NCI-H2171 (cell line): ENCODE results near the gene ICAM5.
"Not testable (repeated sequence)": the region's sequence is repeated elsewhere in the genome, so short reads cannot be mapped to it uniquely, and the experiment has no call there.

ENCODE experiments used
- DNase-seq: peaks from one replicate; lab custom pipeline; 2025; lab: John Stamatoyannopoulos, UW

ICAM5 gene

DNA sequence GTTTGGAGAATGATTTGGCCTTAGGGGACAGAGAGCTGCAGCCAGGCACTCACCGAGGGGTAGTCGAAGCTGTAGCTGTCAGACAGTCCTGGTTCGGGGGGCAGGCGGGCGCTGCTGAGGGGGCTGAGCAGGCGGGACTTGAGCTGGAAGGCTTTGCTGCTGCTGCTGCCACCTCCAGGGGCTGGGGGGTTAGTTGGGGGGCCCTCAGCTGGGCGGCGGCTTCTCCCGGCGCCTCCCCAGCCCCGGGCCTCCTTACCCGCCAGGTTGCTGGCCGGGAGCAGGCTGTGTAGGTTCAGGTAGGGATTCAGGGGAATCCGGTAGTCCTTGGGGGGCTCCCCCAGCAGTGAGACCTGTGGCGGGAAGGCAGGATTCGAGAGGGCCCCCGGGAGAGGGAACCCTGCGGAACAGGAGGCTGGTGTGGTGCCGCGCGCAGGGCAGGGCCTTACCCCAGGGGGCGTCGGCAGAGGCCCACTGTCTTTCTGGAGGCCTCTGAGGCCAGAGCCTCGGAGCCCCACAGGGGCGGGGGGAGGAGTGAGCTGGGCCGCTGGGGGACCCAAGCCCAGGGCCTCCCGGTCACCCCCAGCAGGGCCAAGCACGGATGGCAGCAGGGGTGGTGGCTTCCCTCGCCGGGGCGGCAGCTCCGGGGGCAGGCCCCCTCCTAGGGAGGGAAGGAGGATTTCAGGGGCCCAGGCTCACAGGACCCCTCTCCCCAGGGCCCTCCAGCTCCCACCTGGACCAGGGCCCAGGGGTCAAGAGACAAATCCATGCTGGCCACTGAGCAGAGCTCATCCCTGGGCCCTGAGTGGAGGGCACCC lies 31.1 kb downstream of the ICAM5 start:
- no peak for DNase-seq

DNA sequence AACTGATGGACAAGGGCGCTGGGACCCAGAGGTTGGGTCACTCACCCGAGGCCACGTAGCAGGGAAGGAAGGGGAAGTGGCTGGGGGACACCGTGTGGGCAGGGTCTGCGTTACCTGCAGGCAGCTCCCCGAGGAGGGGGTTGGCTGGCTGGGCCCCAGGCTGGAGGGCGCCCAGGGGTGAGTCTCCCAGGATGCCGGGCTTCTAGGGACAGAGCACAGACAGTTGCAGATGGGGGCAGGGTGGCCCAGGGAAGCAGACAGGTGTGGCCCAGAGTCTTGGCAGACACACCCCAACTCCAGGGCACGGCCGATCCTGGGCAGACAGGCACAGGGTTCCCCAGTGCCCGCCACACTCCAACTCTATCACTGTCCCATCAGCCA lies 31.7 kb downstream of the ICAM5 start:
- DNase-seq: no peak

DNA sequence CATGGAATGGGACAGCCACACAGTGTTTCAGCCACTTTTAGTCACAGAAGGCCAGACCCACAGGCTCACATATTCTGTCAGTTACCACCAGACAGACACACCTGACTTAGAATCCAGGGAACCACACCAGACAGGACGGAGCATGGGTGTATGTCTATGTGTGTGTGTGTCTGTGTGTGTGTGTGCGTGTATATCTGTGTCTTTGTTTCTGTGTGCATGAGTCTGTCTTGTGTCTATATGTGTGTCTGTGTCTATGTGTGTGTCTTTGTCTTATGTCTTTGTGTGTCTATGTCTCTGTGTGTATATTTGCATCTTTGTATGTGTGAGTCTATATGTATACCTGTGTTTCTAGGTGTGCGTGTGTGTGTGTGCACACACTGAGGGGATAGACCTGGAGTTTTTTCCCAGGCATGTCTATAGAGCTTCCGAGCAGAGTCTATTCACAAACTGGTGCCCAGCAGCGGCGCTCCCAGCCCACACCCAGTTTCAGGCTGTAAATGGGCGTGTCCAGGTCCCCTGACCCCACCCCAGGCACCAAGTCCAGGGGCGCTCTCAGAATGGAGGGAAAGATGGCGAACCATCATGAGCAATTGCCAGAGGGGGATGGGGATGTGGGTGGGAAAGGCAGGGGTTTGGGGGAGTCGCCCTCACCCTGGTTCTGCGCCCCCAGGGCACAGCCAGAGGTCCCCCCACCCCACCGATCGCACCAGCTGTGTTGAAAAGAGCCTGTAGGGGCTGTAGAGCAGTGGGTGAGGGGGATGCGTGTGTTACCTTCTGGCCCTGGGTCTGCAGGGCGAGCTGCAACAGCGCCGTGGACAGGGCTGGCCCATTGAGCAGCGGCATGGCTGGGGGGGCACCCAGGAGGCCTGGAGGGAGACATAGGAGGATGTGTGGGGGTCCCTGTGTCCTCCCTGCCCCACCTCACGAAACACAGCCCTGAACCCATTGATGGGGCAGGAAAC lies 32.4 kb downstream of the ICAM5 start:
- DNase-seq: no peak

DNA sequence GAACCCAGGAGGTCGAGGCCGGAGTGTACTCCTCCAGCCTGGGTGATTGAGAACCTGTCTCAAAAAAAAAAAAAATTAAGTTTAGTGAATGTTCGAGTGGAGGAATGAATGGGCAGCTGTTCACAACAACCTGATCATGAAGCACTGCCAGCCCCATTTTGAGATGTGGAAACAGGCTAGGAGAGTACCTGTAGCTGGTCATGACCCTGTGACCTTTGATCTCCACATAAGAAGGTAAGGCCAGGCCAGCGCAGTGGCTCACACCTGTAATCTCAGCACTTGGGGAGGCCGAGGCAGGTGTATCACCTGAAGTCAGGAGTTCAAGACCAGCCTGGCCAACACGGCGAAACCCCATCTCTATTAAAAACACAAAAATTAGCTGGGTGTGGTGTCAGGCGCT lies 36.0 kb downstream of the ICAM5 start:
- no peak for DNase-seq

DNA sequence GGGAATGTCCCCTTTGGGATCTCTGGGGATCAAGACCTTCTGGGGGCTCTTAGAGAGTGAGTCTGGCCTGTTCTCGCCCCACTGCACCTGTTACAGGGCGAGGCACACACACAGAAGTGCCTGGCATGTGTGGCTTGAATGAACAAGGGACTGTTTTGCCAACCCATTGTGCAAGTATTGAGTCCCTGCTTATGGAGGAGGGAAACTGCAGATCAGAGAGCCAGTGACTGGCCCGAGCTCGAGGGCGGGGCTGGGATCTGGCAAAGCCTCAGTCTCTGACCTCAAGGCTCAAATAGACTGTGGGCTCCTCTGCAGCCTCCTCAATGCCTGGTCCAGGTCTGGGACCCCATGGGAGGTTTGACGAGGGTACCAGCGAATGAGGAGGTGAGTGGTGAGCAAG lies 38.0 kb downstream of the ICAM5 start:
- DNase-seq: no peak

DNA sequence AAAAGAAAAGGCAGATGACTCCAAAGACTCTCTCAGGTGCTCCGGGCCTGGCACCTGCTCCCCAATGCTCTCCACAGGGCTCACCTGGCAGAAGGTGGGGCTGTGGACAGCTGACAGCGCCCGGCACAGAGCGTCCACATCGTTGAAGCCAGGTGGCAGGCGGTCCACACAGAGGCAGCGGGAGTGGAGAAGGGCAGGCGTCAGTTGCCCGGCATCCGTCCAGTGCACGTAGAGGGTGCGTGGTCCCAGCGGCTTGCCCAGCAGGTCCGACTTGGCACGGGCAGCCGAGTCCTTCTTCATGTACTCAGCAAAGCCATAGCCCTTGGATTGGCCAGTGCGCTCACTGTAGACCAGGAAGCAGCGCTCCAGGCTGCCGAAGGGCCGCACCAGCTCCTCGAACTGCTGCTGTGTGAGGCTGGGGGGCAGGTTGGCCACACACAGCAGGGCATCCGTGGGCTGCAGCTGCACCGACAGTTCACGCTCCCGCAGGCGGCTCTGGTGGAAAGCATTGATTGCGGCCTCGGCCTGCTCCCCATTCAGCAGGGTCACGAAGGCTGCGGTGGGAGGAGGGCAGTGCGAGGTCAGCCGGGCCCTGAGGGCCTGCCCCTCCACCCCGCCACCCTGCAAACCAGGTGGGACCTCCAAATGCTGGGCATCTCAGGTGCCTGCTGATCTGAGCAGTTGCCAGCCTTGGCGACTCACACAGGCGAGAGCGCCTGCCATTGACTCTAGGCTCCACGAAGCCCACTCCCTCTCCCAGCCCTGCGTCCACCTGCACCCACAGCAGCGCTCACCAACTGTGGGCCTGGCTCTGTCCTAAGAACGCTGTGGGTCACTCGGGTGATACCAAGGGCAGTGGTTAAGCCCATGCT lies 39.0 kb downstream of the ICAM5 start:
- DNase-seq: no peak

DNA sequence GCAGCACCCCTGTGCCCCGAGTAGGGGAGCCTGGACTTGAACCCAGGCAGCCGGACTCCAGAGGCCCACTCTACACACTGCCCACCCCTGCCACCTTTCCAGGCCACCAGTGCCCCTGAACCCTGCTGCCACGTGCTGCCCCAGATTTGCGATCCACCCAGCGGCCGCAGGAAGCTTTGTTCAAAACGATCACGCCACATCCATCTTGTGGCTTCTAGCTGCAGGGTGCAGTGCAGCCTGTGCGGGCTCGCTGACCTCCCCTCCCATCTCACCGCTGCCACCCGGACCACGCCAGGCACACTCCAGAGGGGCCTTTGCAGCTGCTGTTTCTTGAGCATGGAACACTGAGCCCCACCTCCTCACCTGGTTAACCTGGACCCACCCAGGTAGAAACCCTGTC lies 39.8 kb downstream of the ICAM5 start:
- DNase-seq: no peak

DNA sequence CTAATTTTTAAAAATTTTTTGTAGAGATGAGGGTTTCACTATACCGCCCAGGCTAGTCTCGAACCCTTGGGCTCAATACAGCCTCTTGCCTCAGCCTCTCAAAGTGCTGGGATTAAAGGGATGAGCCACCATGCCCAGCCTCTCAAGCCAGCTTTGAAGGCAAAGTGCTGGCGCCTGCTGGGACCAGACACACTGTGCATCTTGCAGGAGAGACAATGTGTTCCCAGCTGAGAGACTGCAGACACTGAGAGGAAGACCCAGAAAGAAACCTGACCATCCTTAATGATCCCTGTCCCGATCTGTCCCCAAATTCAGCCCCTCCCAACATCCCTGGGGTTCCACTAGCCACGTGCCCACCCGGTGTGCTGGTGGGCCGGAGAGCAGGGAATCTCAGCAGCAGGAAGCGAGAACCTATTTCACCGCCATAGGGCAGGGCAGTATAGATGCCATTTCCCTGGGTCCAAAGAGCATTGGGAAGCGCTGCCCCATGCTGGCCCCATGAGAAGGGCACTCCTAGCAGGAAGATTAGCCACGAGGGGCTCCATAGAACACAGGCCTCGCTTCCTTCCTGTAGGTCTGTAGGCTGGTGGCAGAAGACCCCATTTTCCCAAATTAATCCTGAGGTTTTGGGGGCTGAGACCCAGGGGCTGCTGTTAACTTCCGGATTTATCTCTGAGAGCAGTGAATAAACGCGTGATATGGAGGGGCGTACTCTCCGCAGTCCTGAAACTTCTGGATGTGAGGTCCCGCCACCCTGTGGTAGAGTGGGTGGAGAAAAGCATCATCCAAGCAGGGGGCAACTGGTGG lies 42.6 kb downstream of the ICAM5 start:
- no peak for DNase-seq

DNA sequence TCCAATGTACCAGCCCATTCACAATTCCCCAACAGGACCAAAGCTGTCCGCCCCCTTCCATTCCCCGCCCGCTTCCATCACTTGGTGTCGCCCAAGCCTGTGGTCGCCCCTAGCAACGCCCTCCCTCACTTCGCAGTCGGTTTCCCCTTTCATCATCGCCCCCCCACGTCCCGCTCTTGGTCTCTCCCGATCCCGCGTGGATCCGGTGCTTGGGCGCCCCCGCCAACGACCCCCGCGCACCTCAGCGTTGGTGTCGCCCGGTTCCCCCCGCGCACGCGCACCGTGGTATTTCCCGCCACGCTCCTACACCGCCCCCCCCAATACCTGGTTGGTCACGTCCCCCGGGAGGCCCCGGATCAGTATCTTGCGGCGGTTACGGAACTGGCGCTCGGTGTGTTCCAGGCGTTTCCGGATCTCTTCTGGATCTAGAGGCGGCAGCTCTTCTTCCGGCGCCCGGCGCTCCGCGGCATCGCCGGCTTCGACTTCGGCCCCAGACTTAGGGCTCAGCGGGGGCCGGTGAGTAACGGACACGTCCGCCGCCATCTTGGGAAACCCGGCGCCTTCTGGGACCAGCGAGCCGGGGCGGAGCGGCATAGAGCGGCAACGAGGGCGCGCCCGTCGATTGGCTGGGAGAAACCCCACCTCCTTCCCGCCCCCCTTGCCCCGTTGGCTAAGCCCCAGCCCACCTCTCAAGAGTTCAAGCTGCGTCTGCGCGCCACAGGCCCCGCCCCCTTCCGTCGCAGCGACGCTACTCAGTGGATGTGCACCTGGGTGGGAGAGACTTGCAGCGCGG lies 43.4 kb downstream of the ICAM5 start, which contains the start of gene RAVER1:
Gene RAVER1, minus strand, starts transcription at position 565 of the 793 bp plus-strand sequence. Its CDS starts 22 bp downstream, at position 543.
- peak; percentile 97 for DNase-seq

DNA sequence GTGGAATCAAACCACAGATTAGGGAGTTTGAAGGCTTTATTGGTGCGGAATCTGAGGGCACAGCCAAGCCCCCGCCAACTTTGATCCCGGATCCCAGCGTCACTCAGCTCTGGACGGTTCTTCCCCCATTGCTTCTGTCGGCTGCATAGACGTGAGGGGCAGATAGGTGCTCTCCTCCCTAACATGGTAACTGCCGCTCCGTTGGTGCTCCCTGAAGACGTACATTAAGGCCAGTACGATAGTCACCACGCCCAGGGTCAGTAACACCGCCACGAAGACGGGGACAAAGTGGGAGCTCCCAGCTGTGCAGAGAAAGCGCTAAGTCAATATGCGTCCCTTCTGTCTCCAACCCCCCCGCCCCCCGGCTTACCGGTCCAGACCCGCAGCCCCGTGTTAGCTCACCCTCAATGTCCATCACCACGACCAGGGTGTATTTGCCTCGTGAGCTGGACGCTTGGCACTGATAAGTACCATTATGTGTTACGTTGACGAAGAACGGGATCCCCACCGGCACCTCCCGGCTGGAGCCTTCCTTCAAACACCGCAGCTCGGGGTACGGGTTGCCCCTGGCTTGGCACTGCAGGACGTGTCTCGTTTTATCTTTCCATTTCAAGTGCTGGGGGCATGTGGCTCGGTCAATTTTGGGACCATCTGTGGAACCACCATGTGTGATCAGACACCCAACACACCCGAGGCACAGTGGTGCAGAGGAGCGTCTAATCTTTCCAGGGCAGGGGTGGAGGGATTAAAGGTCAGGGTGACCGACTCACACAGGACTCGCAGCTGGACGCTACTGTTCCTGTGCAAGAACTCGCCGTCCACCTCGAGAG lies 44.2 kb downstream of the ICAM5 start:
- no peak for DNase-seq

DNA sequence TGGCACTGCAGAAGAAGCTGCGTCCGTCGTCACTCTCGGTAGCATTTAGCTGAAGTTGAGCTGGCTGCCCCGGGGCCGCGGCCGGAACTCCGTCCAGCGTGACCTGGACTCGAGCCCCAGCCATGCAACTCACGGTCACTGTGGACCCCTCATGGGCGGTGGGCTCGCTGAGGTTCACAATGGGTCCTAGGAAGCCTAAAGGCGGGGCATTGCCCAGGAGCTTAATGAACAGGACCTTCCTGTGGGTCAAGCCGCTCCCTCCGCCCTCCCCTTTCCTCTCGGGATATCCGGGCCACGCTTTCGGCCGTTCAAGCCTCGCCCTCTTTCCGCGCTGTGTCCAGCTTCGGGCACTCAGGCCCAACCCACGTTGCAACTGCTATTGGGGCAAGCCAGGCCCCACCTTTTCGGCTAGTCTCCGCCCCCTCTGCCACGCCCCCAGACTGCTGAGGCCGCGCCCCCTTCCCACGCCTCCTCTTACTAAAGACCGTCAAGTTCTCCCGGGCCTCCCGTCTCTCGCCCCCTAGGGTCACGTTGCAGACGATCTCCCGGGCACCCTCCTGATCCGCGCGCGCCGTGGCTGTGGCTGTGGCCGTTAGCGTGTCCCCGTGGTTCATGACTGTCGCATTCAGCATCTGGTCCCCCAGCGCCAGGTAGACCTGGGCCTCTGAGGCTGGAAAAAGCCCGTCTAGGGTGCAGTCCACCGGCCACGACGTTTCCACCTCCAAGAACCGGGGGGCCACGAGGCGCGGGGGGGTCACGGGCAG lies 45.0 kb downstream of the ICAM5 start:
- peak; percentile 70 for DNase-seq

DNA sequence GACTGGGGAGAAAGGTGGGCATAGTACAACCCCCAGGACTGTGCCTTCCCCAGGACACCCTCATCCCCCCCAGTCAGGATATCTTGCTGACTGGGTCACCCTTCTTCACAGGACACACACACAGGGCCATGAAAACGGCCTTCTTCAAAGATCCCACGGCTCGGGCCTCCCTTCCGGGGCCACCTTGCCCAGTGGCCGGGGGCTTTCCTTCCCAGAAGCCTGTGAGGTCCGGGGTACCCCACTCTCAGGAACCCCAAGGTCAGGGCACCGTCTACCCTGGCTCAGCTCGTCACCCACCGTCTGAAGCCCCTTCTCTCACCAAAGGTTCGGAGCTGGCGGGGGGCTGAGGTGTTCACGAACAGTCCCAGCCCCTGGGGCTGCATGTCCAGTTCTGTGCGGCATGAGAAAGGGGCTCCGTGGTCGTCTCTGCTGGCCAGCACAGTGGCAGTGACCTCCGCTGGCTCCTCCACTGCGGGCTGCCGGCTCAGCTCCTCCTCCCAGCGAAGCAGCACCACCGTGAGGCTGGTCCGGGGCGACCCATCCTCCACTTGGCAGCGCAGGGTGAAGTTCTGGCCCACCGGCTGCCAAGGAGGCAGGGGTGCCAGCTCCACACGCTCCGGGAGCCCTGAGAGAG lies 45.7 kb downstream of the ICAM5 start:
- no peak for DNase-seq

DNA sequence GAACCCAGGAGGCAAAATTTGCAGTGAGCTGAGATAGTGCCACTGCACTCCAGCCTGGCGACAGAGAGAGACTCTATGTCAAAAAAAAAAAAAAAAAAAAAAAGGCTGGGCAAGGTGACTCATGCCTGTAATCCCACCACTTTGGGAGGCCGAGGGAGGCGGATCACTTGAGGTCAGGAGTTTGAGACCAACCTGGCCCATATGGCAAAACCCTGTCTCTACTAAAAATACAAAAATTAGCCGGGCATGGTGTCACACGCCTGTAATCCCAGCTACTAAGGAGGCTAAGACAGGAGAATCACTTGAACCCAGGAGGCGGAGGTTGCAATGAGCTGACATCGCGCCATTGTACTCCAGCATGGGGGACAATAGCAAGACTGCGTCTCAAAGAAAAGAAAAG lies 47.0 kb downstream of the ICAM5 start:
- not testable (repeated sequence) for DNase-seq

DNA sequence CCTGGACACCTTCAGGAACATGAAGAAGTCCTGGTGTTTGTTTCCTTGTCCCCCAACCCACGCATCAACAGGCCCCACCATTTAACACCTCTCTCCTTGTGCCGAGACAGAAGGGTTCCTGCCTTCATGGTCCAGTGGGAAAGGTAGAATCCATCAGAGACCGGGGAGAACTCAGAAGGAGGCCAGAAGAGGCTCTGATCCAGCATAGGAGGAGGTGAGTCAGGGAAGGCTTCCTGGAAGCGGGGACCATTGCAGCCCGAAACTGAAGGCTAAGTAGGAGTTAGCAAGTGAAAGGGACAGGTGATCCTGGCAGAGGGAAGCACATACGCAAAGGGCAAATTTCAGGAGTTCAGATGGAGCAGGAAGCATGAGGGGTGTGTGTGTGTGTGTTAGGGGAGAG lies 49.2 kb downstream of the ICAM5 start:
- no peak for DNase-seq

DNA sequence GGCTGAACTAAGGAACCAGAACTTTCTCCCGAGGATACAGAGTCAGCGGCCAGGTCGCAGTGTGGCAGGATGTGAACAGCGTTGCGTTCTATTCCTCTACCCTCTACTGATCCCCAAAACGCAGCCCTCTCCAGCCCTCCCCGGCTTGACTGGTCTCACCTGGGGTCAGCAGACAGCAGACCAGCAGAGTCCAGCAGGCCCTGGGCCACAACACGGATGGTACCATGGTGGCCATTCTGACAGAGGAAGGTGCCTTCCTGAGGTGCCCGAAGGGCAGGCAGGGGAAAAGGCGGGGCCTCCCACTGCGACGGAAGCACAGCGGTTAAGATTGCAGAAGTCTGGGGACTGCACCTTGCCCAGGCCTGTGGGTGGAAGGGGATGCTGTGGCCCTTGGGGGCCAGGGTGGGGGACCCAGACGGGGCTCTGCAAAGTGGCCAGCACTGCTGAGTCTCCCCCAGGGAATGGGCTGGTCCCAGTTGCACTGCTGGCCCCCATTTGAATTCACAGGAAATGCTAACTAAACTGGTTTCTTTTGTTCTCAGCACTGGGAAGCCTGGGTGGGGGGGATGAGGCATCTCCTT lies 49.7 kb downstream of the ICAM5 start, which contains the start of gene ICAM3:
Gene ICAM3, minus strand, starts transcription at position 245 of the 581 bp plus-strand sequence. Its CDS starts 10 bp downstream, at position 235.
- no peak for DNase-seq

DNA sequence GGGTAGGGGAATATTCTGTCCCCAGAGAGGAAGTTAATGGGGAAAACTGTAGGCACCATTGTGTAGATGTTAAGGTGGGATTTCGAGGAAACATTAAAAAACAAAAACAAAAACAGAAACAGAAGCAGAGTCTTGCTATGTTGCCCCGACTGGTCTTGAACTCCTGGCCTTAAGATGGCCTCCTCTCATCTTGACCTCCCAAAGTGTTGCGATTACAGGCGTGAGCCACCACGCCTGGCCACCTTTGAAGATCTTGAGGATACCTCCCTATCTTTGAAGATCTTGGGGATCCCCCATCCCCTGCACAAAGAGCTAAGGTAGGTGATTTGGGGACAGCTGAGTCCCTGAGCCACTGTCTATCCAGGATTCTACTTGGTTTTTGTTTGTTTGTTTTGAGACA lies 50.2 kb downstream of the ICAM5 start:
- DNase-seq: no peak

DNA sequence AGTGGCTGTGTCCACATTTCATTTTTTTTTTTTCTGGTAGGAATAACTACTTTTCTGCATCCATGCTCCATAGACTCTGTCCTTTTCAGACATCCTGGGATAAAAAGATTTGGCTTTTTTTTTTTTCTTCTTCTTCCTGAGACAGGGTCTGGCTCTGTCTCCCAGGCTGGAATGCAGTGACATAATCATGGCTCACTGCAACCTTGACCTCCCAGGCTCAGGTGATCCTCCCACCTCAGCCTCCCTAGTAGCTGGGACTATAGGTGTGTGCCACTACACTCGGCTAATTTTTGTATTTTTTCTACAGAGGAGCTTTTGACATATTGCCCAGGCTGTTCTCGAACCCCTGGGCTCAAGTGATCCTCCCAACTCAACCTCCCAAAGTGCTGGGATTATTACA lies 53.7 kb downstream of the ICAM5 start:
- DNase-seq: no peak

DNA sequence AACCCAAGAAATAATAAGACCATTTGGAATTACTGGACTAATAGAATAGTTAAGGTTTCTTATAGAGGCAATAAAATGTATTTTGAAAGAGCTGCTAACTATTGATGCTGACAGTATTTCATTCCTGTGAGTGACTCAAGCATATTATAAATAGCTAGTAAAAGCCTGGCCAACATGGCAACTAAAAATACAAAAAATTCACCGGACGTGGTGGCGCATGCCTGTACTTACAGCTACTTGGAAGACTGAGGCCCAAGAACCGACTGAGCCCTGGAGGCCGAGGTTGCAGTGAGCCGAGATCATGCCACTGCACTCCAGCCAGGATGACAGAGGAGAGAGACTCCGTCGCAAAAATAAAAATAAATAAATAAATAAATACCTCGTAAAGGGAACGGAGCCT lies 55.0 kb downstream of the ICAM5 start:
- DNase-seq: no peak
